Ishikawa (cell line): ENCODE measurements around the gene CACNA2D3.

ENCODE experiments used
- CEBPB ChIP-seq: IDR thresholded peaks from 2 replicates; pipeline ENCODE4 v1.6.1; 2012
- CREB1 ChIP-seq: IDR thresholded peaks from 2 replicates; pipeline ENCODE4 v1.6.1; 2012; ENCODE audit warnings: low read depth
- EGR1 ChIP-seq: IDR thresholded peaks from 2 replicates; pipeline ENCODE4 v1.6.1; 2012
- EP300 ChIP-seq: IDR thresholded peaks from 2 replicates; pipeline ENCODE4 v1.6.1; 2012; ENCODE audit warnings: borderline replicate concordance
- FOXM1 ChIP-seq: IDR thresholded peaks from 2 replicates; pipeline ENCODE4 v1.6.1; 2012; ENCODE audit warnings: low read depth, borderline replicate concordance
- NFIC ChIP-seq: IDR thresholded peaks from 2 replicates; pipeline ENCODE4 v1.6.1; 2012
- RAD21 ChIP-seq: IDR thresholded peaks from 2 replicates; pipeline ENCODE4 v1.6.1; 2012; ENCODE audit warnings: low read depth
- TAF1 ChIP-seq: IDR thresholded peaks from 2 replicates; pipeline ENCODE4 v1.6.1; 2012; ENCODE audit warnings: low read depth, mild to moderate bottlenecking
- TCF12 ChIP-seq: IDR thresholded peaks from 2 replicates; pipeline ENCODE4 v1.6.1; 2012; ENCODE audit warnings: low read depth
- TEAD4 ChIP-seq: IDR thresholded peaks from 2 replicates; pipeline ENCODE4 v1.6.1; 2012
- USF1 ChIP-seq: IDR thresholded peaks from 2 replicates; pipeline ENCODE4 v1.6.1; 2012
- YY1 ChIP-seq: IDR thresholded peaks from 2 replicates; pipeline ENCODE4 v1.6.1; 2012; ENCODE audit warnings: low read depth
- ZBTB7A ChIP-seq: IDR thresholded peaks from 2 replicates; pipeline ENCODE4 v1.6.1; 2012; ENCODE audit warnings: low read depth
- TF ChIP-seq, protein P1 (sequence below): IDR thresholded peaks from 2 replicates; pipeline ENCODE4 v1.6.1; 2012
- TF ChIP-seq, protein P2 (sequence below): IDR thresholded peaks from 2 replicates; pipeline ENCODE4 v1.6.1; 2012; ENCODE audit warnings: low read depth, mild to moderate bottlenecking

Gene CACNA2D3

GRCh38 chr3:54520060-54520459 is 397.7 kb downstream of the CACNA2D3 start:
- TF ChIP-seq ZBTB7A (no peak), USF1 (no peak), YY1 (no peak), RAD21 (no peak), TAF1 (no peak), EP300 (no peak), EGR1 (no peak)

- TF ChIP-seq EP300 (no peak), USF1 (no peak), TEAD4 (no peak), YY1 (no peak)
These were observed 405.2 kb downstream of the CACNA2D3 start for GRCh38 chr3:54527521-54527920.

DNA sequence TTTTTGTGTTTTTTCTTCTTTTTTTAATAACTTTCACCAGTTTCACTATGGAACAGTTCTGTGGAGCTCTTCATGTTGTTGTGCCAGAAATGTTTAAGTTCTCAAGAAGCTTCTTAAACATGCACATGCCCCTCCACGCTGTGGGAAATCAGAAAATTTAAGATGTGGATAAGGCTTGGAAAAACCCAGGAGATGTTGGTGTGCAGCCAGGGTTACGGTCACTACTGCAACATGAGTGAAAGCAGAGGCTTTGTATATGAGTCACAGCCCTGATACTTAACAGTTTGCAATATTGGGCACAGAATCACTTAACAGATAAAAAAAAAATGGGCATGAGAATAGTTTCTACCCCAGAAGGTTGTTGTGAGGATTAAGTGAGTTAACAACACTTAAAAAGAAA is 405.6 kb downstream of the CACNA2D3 start:
- TF ChIP-seq NFIC, result no peak
- TF ChIP-seq EP300, result no peak
- no peak for TF ChIP-seq TAF1
- TF ChIP-seq TCF12, result no peak
- TF ChIP-seq EGR1, result no peak
- TF ChIP-seq USF1, result no peak
- TF ChIP-seq YY1, result no peak
- TF ChIP-seq CEBPB, result no peak
- TF ChIP-seq FOXM1, result no peak
- no peak for TF ChIP-seq TEAD4
- TF ChIP-seq, protein P1, sequence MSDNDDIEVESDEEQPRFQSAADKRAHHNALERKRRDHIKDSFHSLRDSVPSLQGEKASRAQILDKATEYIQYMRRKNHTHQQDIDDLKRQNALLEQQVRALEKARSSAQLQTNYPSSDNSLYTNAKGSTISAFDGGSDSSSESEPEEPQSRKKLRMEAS, result no peak

DNA sequence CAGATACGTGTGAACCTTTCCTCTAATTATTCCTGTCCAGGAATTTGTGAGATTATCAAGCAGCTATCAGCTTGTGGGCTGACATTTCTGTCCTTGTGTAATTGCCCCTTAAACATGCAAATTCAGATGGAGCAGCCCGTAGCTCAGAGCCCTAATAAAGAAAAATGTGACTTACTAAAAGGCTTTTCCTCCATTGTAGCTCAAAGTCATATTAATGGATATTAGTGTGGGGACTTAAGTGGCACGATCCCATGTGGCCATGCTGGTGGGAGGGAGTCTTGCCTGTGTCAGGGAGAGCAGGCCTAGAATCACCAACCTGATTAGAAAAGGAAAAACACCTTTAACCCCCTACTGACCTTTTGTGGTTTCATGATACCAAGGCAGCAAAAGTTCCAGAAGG is 406.3 kb downstream of the CACNA2D3 start:
- TF ChIP-seq TEAD4 (no peak), CEBPB (no peak), EP300 (no peak), NFIC (no peak), EGR1 (no peak), USF1 (no peak), TAF1 (no peak), YY1 (no peak), CREB1 (no peak), RAD21 (no peak), TCF12 (no peak), ZBTB7A (no peak), FOXM1 (no peak)
- TF ChIP-seq, protein P2, sequence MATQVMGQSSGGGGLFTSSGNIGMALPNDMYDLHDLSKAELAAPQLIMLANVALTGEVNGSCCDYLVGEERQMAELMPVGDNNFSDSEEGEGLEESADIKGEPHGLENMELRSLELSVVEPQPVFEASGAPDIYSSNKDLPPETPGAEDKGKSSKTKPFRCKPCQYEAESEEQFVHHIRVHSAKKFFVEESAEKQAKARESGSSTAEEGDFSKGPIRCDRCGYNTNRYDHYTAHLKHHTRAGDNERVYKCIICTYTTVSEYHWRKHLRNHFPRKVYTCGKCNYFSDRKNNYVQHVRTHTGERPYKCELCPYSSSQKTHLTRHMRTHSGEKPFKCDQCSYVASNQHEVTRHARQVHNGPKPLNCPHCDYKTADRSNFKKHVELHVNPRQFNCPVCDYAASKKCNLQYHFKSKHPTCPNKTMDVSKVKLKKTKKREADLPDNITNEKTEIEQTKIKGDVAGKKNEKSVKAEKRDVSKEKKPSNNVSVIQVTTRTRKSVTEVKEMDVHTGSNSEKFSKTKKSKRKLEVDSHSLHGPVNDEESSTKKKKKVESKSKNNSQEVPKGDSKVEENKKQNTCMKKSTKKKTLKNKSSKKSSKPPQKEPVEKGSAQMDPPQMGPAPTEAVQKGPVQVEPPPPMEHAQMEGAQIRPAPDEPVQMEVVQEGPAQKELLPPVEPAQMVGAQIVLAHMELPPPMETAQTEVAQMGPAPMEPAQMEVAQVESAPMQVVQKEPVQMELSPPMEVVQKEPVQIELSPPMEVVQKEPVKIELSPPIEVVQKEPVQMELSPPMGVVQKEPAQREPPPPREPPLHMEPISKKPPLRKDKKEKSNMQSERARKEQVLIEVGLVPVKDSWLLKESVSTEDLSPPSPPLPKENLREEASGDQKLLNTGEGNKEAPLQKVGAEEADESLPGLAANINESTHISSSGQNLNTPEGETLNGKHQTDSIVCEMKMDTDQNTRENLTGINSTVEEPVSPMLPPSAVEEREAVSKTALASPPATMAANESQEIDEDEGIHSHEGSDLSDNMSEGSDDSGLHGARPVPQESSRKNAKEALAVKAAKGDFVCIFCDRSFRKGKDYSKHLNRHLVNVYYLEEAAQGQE, result no peak
- TF ChIP-seq, protein P1, result no peak

DNA sequence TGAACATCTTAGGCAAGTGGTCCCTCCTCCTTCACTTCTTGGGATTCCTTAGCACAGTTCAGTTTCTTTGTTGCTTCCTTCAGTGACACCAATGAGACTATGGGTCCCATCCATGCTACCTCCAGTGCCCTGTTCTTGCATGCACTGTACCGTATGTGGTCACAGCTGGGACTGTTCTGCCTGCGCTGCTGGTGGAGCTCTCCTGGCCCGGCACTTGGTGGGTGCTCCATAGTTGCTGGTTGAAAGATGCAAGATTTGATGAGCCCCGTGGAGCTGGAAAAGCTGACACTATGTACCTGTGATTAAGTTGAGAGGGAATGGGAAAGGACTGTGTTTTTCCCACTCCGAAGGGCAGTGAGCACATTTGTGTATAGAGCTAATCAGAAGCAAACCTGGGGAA is 407.7 kb downstream of the CACNA2D3 start:
- no peak for TF ChIP-seq FOXM1
- TF ChIP-seq CREB1, result no peak
- TF ChIP-seq USF1, result no peak
- TF ChIP-seq TEAD4, result no peak
- TF ChIP-seq EGR1, result no peak
- no peak for TF ChIP-seq NFIC
- TF ChIP-seq RAD21, result no peak
- TF ChIP-seq YY1, result no peak
- no peak for TF ChIP-seq CEBPB
- no peak for TF ChIP-seq EP300
- TF ChIP-seq ZBTB7A, result no peak
- no peak for TF ChIP-seq TCF12
- TF ChIP-seq, protein P2, result no peak
